Activated B cell treated with CpG ODN at 0.5 μM for 24 hours (primary cell): ENCODE data around the gene SLC1A7. TPM values are rescaled to one million over a fixed set of nuclear protein-coding genes. Genes with fewer than 3 reads are reported as not detected.

Experiments
- ATAC-seq: fragments of 200-7000 bp; cut with Tn5 transposase; one replicate; pipeline ENCODE4 v1.10.0; 2021; ENCODE audit warnings: low read depth, mild to moderate bottlenecking, moderate library complexity
- CTCF ChIA-PET: fragments of 350-600 bp; sonication (Branson Sonifier 250); formaldehyde crosslinking; loops from one replicate; lab custom pipeline; 2021; ENCODE audit warnings: antibody characterized with exemption; lab: Charles Lee
- POLR2A ChIA-PET: fragments of 350-600 bp; sonication (Branson Sonifier 250); formaldehyde crosslinking; loops from one replicate; lab custom pipeline; 2021; ENCODE audit warnings: antibody characterized with exemption; lab: Charles Lee
- DNase-seq: peaks from one replicate; pipeline ENCODE4 v3.0.0; 2022
- H3K27ac Mint-ChIP-seq: one replicate; pipeline ENCODE4 v1.8.0; 2020; ENCODE audit warnings: mixed read lengths
- H3K27me3 Mint-ChIP-seq: one replicate; pipeline ENCODE4 v1.8.0; 2021; ENCODE audit warnings: mixed read lengths
- H3K36me3 Mint-ChIP-seq: one replicate; pipeline ENCODE4 v1.8.0; 2021; ENCODE audit warnings: low read depth, mixed read lengths
- H3K4me1 Mint-ChIP-seq: one replicate; pipeline ENCODE4 v1.8.0; 2021; ENCODE audit warnings: mixed read lengths
- H3K4me3 Mint-ChIP-seq: one replicate; pipeline ENCODE4 v1.8.0; 2020; ENCODE audit warnings: mild to moderate bottlenecking, mixed read lengths
- H3K9me3 Mint-ChIP-seq: one replicate; pipeline ENCODE4 v1.8.0; 2020; ENCODE audit warnings: mixed read lengths
- intact Hi-C: fragments of 100-400 bp; cut with micrococcal nuclease; formaldehyde crosslinking; loops from one replicate; pipeline ENCODE4 v1.15.1; 2024
- total RNA-seq: library from RNA; stranded (reverse); gene quantifications from 2 replicates; pipeline ENCODE4 v1.2.3, GENCODE V29; 2022
- TF ChIP-seq, protein P1 (sequence below): fragments of 200-600 bp; IDR thresholded peaks from one replicate; pipeline ENCODE4 v1.8.0; 2022; ENCODE audit warnings: antibody characterized with exemption, mild to moderate bottlenecking

Gene SLC1A7
- total RNA-seq, 1 donor from 2014 or later = not detected

DNA sequence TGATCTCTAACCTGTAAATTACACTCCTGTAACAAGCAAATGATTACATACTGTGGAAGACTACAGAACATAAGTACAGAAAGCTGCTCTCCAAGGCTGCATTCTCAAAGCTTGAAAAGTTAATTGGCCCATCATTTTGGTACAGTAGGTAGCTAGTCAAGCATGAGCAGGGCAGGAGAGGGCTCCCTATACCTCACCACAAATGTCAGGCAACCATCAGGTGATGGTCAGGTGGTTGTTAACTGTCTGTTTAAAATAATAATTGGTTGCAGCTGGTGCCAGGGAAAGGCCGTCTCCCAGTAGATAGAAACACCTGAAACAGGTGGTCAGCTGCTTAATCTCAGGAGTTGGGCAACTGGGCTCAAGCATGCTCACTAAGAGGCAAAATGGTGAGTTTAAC lies 13.1 kb upstream of the SLC1A7 start:
- Mint-ChIP-seq H3K4me1 (no peaks in the 10 kb centered on the region), H3K4me3 (no peak overlapping the region), H3K27me3 (peaks cover 9% of the 10 kb centered on the region), H3K36me3 (no peaks in the 10 kb centered on the region), H3K9me3 (no peaks in the 10 kb centered on the region), H3K27ac (no peak overlapping the region)
- intact Hi-C loops = no loop called here
- ChIA-PET CTCF (no interaction called here), POLR2A (no interaction called here)
- TF ChIP-seq, protein P1, sequence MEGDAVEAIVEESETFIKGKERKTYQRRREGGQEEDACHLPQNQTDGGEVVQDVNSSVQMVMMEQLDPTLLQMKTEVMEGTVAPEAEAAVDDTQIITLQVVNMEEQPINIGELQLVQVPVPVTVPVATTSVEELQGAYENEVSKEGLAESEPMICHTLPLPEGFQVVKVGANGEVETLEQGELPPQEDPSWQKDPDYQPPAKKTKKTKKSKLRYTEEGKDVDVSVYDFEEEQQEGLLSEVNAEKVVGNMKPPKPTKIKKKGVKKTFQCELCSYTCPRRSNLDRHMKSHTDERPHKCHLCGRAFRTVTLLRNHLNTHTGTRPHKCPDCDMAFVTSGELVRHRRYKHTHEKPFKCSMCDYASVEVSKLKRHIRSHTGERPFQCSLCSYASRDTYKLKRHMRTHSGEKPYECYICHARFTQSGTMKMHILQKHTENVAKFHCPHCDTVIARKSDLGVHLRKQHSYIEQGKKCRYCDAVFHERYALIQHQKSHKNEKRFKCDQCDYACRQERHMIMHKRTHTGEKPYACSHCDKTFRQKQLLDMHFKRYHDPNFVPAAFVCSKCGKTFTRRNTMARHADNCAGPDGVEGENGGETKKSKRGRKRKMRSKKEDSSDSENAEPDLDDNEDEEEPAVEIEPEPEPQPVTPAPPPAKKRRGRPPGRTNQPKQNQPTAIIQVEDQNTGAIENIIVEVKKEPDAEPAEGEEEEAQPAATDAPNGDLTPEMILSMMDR = no peak
- DNase-seq (no peak), ATAC-seq (no peak)

DNA sequence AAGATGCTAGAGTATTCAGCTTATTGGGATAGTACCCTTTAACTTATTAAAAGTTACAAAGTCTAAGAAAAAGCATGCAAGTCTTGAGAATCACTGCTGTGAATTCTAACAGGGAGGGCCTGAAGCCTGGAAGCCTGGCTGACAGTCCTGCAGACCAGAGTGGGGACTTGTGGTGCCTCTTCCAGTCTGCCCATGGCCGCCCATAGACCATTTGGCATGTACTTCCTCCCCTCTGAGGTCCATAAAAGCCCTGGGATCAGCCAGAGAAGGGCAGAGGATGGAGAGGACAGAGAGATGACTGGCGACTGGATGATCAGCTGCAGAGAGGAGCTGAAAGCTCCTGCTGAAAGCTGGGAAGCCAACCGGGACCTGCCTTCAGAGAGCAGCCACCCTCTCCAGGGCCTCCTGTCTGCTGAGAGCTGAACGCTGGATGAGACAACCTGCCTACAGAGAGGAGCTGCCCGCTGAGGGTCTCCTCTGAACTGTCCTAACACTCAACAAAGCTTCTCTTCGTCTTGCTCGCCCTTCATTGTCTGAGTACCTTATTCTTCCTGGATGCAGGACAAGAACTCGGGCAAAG lies 12.5 kb upstream of the SLC1A7 start:
- intact Hi-C loops = no loop called here
- H3K36me3 Mint-ChIP-seq = no peaks in the 10 kb centered on the region
- TF ChIP-seq, protein P1 = no peak
- H3K9me3 Mint-ChIP-seq = no peaks in the 10 kb centered on the region
- no peak overlapping the region for H3K27ac Mint-ChIP-seq
- no peak overlapping the region for H3K4me3 Mint-ChIP-seq
- no peak for ATAC-seq
- DNase-seq = no peak
- ChIA-PET CTCF (no interaction called here), POLR2A (no interaction called here)
- H3K4me1 Mint-ChIP-seq = no peaks in the 10 kb centered on the region
- peaks cover 9% of the 10 kb centered on the region for H3K27me3 Mint-ChIP-seq

DNA sequence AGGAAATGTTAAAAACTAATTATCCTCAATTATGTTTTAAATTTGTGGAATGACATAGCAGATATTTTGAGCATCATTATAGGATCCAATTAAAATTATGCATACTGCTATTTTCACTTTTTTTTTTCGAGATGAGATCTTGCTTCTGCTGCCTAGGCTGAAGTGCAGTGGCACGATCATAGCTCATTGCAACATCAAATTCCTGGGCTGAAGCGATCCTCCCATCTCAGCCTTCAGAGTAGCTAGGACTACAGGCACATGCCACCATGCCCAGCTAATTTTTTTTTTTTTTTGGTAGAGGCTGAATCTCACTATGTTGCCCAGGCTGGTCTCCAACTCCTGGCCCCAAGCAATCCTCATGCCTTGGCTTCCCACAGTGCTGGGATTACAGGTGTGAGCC lies 11.3 kb upstream of the SLC1A7 start:
- H3K9me3 Mint-ChIP-seq = no peaks in the 10 kb centered on the region
- TF ChIP-seq, protein P1 = no peak
- peaks cover 9% of the 10 kb centered on the region for H3K27me3 Mint-ChIP-seq
- no peak overlapping the region for H3K4me3 Mint-ChIP-seq
- intact Hi-C loops = no loop called here
- no peak for ATAC-seq
- ChIA-PET CTCF (no interaction called here), POLR2A (interaction anchor here (0.5 kb wide), 1 partner anchor 1141 kb away, joined by 4 read pairs; no protein-coding TSS in a partner anchor)
- H3K27ac Mint-ChIP-seq = no peak overlapping the region
- H3K4me1 Mint-ChIP-seq = no peaks in the 10 kb centered on the region
- DNase-seq = no peak
- H3K36me3 Mint-ChIP-seq = no peaks in the 10 kb centered on the region

DNA sequence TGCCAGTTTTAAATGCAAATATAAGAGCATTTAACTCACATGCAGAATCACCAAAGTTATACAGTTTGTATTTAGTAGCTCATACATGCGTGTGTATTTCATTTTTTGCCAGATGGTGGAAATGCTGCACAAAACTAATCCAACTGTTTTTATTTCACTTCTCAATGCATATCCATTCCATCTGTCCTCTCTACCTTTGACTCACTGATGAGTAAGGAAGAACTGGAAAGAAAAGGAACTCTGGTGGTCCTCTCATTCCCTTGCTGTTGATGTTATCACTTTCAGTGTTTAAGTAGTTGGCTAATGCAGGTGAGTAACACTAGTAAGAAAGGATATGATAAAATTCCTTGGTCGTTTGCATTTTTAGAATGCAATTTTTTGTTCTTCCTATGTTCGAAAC lies 5.7 kb upstream of the SLC1A7 start:
- peaks cover 6% of the 10 kb centered on the region for H3K27me3 Mint-ChIP-seq
- H3K4me3 Mint-ChIP-seq = no peak overlapping the region
- intact Hi-C loops = no loop called here
- no peak overlapping the region for H3K27ac Mint-ChIP-seq
- no peaks in the 10 kb centered on the region for H3K4me1 Mint-ChIP-seq
- TF ChIP-seq, protein P1 = no peak
- H3K9me3 Mint-ChIP-seq = no peaks in the 10 kb centered on the region
- ChIA-PET CTCF (no interaction called here), POLR2A (no interaction called here)
- no peaks in the 10 kb centered on the region for H3K36me3 Mint-ChIP-seq
- ATAC-seq = no peak
- no peak for DNase-seq

DNA sequence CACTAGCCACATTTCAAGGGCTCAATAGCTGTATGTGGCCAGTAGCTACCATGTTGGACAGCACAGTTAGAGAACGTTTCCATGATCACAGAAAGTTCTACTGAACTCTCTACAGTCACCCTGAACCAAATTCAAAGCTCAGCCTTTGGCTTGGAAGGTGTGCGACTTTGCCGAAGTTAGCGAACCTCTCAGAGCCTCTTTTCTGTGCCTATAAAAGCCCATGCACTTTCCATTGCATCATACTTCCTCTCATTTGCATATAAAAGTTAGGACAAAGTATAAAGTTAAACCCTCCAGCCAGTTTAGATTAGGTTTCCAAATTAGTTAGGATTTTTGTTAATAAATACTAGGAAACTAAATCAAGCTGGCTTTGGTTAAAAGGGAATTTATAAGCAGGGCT lies 4.7 kb upstream of the SLC1A7 start:
- CTCF ChIA-PET = interaction anchor here (0.6 kb wide), 1 partner anchor 29 kb away, joined by 3 read pairs; no protein-coding TSS in a partner anchor
- POLR2A ChIA-PET = interaction anchor here (0.7 kb wide), 1 partner anchor 408 kb away, joined by 7 read pairs; no protein-coding TSS in a partner anchor
- intact Hi-C loops = no loop called here
- no peak for DNase-seq
- ATAC-seq = no peak
- no peaks in the 10 kb centered on the region for H3K4me1 Mint-ChIP-seq
- no peaks in the 10 kb centered on the region for H3K9me3 Mint-ChIP-seq
- H3K27ac Mint-ChIP-seq = no peak overlapping the region
- H3K4me3 Mint-ChIP-seq = no peak overlapping the region
- H3K27me3 Mint-ChIP-seq = peaks cover 8% of the 10 kb centered on the region
- TF ChIP-seq, protein P1 = no peak
- H3K36me3 Mint-ChIP-seq = no peaks in the 10 kb centered on the region
